GM19397 (cell line): ENCODE measurements around the gene FDXACB1.
A peak's percentile ranks its signal among the peaks of the same experiment; 100 is the strongest.

Experiments
- ATAC-seq: cut with Tn5 transposase; IDR thresholded peaks from one replicate; pipeline ENCODE4 v1.9.1; 2021; ENCODE audit warnings: mild to moderate bottlenecking, moderate library complexity; ENCODE audit not compliant: unreplicated experiment

FDXACB1 gene

DNA sequence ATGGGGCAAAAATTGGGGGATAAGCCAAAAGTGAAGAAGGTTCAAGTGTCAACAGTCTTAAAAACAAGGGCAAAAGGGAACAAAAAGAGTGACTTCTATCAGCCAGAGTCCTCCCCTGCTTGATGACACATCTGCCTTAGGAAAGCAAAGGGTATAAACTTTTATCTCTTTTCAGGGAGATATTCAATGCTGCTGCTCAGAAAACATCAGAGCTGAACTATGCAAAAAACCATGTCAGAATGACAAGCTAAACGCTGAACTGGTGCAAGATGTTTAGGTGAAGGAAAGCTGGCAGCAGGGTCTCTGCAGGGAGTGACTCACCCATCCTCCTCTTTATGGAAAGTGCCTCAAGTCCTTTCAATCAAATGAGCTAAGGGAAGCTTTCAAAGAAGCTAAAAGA, 32.3 kb downstream of the FDXACB1 start:
- no peak for ATAC-seq

DNA sequence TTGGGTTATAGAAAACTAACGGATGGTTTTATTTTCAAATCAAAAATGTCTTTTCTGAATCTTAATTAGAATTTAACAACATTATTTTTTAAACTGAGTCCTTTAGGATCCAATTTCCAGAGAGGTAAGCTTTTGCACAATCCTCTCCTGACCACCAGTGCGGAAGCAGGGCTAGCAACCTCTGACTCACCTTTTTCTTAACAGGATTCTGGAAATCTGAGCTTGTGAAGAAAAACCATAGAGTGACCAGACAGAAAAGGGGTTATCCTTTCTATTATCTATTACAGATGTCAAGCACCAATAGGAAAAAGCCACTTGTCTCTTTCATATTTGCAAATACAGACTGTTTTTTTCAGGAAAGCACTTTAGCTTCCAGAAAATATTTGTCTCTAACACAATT, 32.9 kb downstream of the FDXACB1 start:
- ATAC-seq: no peak

DNA sequence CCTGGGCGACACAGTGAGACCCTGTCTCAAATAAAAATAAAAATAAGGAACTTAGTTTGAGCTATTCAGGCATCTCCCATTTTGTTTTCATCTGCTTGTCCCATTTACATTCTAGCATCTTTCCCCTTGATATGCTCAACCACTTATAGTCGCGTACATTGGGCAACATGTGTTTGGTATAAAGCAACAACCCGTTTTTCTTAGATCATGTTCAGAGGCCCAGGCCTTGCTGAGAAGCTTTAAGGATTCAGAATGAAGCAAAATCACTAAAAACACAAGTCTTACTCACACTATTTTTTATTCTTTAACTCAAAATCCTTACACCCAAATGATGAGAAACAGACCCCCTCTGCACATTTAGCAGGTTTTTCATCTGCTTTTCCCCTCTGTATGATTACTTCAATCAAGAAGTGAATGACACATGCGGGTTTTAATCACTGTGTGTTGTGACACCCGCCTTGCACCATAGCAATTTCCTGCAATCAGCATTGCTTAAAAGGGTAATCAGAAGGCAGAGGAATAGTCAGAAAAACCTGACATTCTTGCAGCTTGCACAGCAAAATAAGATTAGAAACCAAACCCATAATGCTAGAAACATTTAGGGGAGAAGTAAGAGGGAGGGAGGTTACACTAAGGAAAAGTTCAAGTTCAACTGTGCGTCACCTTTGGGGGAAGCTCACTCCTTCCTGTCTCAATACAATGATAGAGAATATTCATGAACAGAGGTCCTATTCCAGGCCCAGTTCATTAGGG, 33.5 kb downstream of the FDXACB1 start:
- no peak for ATAC-seq

DNA sequence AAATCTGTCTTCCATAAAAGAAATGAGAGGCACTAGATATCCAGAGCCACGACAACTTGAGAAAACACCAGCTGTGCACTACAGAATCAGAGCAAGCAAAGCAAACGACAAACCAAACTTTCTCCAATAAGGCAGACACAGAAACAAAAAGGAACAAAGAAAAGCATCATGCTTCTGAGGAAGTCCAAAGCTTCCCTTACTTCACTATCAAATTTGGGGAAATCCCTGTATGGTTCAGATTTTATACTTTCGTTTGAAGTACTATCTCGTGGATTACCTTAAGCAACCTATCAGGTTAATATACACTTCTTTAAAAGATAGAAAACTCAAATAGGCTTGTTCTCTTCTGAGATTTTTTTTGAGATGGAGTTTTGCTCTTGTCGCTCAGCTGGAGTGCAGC, 35.3 kb downstream of the FDXACB1 start:
- ATAC-seq: no peak

DNA sequence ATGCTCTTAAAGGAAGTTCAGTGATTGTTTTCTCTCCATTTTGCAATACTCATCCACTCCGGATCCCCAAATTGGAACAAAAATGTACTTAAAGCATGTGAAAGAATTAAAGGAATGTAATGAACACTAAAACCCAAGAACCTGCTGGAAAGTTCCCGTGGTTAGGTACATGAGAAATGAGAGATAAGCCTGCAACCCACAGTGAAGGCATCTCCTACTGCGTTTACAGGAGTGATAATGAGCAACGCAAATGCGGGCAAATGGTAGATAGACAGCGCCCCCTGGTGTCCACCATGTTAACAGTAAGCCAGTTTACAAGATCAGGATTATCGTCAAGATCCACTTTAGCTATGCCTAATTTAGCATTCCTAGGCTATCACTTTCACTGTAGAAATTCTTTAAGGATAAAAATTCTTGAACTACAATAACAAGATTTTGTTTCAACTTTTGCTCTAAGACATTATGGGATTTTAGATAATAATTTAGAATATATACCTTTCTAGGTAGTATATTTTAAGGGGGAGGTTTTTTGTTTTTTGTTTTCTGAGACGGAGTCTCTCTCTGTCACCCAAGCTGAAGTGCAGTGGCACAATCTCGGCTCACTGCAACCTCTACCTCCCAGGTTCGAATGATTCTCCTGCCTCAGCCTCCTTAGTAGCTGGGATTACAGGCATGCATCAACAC, 37.5 kb downstream of the FDXACB1 start:
- ATAC-seq: peak; percentile 63

DNA sequence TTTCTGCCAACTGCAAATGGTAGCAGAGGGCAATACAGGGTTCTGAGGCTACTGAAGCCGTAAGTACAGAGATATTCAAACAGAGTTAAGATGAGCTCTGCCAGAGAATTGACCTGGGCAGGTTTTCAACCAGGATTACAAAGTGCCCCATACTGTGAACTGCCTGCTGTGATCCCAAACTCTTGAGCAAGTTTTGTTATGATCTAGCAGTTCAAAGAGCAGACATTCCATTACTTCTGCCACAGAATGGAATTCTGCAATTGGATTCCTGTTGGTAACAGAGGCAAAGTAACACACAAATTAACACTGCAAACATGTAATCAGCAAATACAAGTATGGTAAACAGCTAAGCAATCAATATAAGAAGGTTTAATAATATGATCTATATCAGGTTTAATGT, 38.8 kb downstream of the FDXACB1 start:
- ATAC-seq: no peak

DNA sequence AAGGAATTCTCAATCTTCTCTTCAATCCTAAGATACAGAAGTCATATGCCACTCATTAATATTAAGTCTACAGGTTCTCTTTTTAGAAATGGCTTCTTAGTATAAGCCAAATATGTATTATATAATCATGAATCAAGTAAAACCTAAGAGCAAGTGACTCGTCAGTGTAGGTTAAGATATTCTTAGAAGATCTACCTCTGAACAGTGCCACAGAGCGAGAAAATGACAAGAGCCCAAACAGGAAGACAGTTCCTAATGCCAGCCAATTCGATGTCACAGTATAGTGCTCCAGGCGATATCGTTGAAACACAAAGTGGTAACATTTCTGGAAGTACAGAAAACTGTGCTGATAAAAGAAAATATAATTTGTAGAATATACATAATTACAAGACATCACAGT, 40.9 kb downstream of the FDXACB1 start:
- ATAC-seq: no peak

DNA sequence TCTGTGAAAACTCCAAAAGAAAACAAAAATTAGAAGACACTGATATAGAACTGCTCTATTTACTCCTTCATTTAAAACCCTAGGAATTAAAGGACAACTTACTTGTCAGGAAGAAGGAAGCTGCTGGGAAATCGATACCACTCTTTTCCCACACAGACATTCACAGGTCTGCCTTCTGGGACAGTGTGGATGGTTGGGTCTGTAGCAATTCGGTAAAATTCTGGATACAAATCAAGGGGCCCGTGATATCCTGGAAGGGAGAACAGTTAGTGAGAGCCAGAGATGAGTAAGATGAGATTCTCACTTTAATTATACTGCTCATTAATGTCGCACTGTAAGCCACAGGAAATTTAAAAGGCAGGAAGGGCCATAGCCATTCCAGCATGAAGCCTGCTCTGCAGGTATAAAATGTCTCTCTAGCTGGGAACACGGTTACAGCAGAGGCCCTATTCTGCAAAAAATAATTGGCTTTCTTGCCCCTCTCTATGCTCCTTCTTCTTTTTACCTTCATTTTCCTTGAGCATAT, 41.5 kb downstream of the FDXACB1 start:
- ATAC-seq: no peak

DNA sequence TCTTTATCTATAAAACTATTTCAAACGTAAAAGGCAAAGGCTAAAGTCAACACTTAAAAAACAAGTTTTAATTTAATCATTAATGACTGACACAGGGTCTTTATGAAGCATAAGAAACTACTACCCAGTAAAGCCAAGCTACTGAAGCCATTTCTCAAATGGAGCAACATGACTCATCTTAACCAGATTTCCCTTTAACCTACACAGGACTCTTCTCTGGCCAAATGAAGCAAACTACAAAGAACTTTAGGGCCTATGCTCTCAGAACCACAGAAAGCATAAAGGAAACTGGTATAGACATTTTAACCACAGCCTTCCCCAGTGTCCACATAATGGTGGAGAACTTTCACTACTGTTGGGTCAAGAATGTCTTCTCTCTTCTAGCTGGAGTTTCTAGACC, 42.2 kb downstream of the FDXACB1 start:
- ATAC-seq: peak; percentile 71

DNA sequence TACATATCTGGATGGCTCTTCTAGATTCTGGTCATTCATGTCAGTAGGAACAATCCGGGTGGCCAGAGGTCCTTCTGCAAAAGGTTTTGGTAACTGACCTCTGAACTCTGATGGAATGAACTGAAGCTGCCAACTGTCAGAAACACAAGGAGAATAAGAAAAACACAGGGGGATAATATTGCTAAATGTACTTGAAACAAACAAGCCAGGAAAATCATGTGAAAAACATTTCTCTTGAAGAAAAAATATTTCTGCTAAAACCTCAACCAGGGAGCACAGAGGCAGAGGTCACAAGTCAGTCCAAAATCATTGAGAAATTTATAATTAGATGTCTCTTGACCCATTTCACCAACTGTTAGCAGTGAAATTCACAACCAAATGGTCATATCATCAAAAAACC, 42.8 kb downstream of the FDXACB1 start:
- ATAC-seq: no peak

DNA sequence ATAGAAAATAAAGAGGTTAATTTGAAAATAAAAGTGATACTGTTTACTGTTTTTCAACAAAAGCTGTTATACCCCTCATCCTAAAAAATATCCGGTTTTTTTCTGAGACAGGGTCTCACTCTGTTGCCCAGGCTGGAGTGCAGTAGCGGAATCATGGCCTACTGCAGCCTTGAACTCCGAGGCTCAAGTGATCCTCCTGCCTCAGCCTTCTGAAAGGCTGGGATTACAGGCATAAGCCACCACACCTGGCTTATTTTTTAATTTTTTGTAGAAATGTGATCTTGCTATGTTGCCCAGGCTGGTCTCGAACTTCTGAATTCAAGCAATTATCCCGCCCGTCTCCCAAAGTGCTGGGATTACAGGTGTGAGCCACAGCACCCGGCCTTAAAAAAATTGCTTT, 43.3 kb downstream of the FDXACB1 start:
- no peak for ATAC-seq

DNA sequence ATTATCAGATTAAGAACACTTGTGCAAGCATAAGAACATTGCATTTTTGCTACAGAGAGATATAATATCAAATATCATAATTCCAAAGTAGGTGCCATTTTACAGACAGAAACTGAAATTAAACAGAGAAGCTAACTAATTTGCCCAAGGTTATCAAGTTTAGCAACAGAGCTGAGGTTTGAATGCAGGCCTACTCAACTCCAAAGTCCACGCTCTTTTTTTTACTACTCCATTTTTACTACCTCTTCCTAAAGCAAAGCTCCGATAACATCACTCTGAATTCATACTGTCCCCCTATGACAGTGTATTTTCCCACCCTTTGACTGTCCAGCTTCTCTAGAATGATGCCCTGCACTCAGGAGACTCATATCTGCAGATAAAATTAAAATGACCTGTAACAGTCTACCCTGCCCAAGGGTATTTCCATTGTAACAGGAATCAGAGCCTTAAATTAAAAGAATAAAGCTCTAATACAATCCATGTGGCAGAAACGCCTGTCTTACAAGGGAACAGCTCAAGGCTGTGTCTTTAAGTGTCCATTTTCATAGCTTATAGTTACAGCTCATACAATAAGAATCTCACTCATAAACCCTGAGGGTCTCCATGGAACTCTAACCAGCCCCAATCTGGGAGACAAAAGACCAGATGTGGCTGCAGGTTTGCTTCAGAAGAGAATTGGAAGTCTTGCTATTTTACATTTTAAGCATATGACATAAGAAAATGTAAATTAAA, 44.4 kb downstream of the FDXACB1 start:
- no peak for ATAC-seq

DNA sequence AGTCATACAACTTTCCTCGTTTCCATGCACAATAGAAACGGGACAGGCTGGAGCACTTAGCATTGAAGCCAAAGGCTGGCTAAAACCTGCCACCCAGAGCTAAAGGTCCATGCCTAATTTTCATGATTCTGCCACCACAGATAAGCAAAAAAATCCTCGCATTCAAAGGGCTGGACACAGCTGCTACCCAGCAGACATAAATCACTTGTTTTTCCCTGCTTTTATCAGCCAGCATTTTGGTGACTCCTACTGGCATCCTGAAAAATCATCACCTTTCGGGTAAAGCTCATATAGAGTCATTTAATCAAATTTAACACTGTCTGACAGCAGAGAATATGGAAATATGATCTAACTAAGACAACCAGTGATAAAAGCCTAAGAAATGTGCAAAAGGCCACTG, 45.4 kb downstream of the FDXACB1 start:
- ATAC-seq: no peak

DNA sequence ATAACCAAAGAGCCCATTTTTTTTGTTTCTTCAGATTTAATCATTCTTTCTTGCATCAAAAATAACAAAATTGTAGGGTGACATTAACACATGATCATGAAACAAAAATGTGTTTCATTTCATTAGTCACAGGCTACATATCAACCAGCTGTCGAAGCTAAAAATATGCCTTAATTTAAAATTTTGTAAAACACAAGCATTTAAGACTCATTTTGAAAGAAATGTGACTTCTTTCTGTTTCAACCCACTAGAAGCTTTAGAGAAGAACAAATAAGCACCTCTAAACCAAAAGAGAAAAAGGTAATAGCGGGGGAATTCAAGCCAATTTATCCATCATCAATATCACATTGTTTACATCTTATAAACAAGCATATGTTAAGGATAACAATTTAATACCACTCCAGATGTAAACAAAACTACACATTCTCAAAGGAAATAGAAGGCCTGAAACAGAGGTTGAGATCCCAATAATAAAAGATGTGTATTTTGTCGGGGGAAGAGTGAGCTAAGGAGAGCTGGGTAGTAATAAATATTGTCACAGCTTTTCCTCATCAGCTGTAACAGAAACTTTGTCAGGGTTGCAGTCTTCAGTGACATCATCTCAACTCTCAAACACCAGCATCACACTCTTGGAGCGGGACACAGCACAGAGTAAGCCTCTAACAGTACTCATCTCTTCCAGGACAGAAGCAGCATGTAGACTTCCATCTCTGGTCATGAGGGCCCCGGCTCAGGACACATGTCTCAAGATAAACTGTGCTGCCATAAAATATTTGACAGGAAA, 49.6 kb downstream of the FDXACB1 start:
- ATAC-seq: no peak

DNA sequence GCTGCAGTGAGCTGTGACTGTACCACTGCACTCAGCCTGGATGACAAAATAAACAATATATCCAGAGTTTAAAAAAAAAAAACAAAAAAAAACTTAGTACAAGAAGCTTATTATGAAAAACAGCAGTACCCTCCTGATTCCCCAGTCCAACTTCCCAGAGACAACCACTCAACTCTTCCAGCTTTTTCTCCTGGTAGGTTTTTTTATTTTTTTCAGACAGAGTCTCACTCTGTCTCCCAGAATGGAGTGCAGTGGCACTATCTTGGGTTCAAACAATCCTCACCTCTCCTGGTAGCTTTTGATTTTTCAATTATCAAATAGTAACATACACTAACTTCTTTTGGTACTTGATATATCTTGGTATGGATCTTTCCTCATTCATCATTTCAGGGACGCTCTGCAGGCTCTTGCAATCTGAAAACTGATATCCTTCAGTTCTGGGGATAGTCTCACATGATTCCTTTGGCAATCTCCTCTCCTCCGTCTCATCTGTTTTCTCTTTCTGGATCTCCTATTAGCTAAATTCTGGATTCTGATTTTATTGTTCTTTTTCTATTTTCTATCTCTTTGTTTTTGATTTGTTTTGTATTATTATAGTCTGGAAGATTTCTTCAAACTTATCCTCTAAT, 52.5 kb downstream of the FDXACB1 start:
- no peak for ATAC-seq
